GM18498 (cell line): ENCODE results near the gene RIOK3.

Experiments used
- ATAC-seq: cut with Tn5 transposase; IDR thresholded peaks from one replicate; pipeline ENCODE4 v1.9.1; 2021; ENCODE audit warnings: mild to moderate bottlenecking, moderate library complexity; ENCODE audit not compliant: unreplicated experiment

Gene RIOK3

DNA sequence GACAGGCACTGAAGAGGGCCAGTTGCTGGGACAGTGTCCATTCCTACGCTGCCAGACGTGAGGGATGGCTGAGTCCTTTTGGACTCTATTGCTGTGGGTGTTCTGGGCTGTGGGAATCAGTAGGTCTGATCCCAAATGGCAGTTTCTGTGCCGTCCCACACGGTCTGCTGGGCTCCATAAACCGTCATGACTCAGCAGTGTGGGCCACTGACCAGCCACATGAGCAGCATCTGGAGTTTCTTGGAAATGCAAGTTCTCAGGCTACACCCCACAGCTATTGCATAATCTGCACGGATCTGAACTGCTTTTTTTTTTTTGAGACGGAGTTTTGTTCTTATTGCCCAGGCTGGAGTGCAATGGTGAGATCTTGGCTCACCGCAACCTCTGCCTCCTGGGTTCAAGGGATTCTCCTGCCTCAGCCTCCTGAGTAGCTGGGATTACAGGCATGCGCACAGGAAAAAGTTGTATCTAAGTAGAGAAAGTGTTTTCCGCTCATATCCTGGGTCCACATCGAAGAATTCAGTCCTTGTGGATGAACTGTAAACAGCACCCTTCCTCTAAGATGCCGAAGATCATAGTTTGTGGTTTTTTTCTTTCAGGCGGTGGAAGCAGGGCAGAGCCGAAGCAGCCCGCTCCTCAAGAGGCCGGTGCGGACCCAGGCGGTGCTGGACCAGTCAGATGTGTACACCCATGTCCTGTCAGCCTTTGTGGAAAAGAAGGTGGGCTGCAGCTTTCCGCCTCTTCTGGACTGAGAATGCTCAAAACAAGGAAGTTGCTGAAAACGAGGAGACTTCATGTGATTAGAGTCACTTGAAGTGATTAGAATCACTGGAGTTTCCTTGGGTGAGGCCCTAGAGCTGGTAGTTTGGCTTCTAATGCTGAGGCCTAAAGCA is 75.7 kb downstream of the RIOK3 start:
- no peak for ATAC-seq

DNA sequence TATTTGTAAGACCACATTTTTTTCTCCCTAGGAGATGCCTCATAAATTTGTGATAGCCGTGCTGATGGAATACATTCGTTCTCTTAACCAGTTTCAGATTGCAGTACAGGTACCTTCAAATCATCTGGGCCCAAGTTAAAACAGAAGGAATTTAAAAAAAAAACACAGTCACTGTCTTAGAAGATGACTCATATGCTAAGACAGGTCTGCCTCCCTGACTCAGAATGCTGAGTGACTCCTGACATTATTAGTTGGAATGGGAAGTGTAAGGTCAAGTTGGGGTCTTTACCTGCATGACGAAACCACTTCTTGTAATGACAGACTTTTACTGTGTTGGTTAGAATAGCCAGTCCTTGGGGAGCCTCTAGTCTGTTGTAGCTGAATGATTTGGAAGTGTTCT is 76.5 kb downstream of the RIOK3 start:
- ATAC-seq, result no peak

GRCh38 chr18:23530195-23530594 is 77.1 kb downstream of the RIOK3 start:
- ATAC-seq, result no peak

DNA sequence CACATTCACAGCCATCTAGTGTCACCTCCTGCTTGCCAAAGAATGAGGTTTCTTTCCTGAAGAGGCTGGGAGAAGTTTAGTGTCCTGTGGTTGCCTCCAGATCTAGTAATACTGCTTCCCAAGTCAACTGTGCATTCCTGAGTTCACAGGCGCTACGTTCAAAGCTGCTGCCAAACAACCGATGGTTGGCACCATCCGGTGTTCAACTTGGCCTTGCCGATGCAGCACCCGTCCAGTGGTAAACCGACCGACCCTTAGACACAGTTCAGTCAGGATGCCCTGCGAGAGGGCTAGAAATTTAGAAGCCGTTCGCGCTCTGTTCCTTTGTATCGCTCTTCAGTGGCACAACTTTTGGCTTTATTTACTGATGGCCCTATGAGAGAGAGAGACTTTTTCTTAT is 78.8 kb downstream of the RIOK3 start:
- no peak for ATAC-seq
